NCI-H1417 (cell line): ENCODE results near the gene ZNF827.

Experiments
- DNase-seq, 3 experiments: peaks; one replicate each; lab custom pipeline; 2025; lab: John Stamatoyannopoulos, UW

ZNF827 gene

DNA sequence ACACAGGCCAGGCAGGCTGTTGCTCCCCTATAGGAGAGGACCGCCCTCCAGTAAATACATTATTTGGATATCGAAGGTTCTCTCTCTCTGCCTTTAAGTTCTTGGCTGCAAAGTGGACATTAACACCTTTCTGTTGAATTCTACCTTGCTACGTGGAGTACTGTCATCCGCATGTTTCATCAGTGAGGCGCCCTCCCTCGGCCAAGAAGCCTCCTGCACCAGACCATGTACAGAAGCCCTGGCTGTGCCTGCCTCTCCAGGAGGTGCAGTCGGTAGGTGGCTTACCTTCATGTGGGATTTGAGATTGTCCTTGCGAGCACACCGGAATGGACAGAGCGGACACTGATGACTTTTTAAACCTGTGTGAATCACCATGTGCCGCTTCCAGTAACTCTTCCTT is 46.7 kb downstream of the ZNF827 start:
- no peak for DNase-seq

DNA sequence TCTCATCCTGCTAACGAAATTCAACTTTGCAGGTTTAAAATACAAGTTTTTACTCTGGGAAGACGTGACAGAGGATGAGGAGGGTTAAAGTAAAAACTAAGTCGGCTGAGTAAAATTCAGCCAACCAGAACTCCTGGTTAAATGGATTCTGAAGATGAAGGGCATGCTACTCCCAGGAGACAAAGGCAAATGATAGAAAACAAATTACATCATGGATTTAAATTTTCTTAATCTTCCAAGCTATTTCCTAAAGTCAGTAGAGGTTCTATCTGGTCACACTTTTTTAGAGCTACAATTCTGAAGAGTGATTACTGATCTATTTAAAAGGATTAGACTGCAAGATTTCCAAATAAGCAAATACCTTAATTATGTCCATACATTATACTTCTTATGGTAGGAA is 47.9 kb downstream of the ZNF827 start:
- no peak for DNase-seq

DNA sequence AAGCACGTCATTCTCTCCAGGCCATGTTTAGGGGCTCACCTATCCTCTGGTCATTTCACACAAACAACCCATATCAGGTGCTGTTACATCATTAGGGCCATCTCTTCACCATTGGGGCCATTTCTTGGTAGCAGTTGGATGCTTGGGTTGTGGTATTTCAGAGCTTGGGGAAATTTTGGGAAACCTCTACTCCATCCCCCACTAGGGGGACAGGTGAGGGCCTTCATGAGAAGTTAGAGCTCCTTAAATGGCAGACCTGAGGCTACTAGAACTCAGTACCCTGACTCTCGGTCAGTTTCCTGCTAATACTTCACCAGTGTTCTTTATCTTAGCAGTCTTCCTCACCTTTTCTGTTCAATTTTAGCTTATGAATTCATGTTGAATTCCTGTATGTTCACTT is 50.2 kb downstream of the ZNF827 start:
- no peak for DNase-seq

DNA sequence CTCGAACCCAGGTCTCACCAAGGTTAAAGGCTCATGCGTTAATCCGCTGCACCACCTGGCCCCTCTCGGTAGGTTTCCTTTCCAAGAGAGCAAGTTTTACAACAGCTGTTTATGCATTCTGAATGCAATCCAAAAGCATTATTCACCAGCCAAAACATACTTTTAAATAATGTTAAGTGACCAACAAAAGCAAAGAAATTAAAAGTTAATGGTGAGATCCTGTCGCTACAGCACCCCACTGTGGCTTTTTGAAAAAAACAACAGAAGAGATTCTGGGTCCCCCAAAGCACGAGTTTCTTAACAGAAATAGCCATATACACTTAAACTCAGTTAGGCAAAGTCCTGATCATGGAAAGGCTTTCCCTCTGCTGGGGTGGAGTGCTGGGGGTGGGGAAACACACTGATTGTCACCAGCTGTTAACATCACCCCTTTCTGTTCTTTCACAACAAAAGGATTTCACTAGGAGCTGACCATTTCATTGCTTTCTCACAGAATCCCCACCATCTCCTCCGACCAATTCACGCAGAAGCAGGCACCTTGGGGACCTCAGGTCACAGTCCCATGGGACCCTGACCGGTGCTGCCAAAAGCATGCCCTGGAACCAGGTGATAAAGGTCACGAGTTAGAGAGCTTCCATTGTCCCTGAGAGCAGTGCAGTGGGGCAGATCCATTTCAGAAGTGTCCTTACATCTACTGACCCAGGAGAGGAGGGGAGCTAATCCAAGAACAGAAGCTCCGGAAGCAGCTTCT is 51.2 kb downstream of the ZNF827 start:
- DNase-seq: no peak

DNA sequence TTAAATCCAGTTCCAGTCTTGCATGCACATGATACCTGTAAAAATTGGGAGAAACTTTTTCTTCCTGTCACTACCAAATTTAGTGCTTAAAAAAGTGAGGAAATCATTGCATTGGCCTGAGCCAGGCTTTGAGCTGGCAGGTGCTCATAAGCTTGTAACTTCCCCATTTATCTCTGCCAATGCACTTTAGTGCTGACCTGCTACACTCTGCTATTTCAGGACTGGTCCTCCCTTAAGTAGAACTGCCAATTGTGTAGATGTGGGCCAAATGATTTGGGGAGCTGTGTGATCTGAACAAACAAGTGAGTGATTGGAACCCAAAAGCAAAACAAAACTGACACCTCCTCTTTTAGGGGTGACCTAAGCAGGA is 51.8 kb downstream of the ZNF827 start:
- DNase-seq: no peak

DNA sequence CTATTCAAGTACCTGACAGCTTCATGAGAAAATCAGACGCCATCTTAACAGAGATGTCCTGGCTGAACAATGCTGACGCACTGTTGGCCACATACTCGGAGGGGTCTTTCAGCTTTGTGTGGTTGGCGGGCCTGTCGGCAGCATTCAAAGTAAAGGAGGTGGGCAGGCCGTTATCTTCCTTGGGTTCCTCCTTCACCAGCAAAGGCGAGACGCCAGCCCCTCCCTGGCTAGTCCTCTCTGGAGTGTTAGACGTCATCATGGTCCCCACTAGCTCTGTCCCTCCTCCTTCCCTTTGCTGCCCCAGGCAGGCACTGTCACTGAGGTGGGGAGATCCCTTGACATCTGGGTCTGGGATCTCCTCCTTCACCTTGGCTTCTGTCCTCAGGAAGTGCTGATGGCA is 53.0 kb downstream of the ZNF827 start:
- no peak for DNase-seq

DNA sequence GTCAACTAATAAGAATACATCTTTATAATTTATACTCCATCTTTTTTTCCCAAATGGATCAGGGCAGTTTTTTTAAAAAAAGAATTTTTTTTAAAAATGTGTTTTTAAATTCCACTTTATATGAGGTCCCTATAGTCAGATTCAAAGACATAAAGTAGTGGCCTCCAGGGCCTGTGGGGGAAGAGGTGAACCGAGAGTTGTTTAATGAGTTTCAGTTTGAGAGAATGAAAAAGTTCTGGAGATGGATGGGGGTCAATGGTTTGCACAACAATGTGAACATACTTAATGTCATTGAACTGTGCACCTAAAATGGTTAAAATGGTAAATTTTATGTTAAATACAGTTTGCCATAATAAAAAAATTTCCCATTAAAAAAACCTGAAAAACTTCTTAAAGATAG is 53.8 kb downstream of the ZNF827 start:
- DNase-seq: no peak

DNA sequence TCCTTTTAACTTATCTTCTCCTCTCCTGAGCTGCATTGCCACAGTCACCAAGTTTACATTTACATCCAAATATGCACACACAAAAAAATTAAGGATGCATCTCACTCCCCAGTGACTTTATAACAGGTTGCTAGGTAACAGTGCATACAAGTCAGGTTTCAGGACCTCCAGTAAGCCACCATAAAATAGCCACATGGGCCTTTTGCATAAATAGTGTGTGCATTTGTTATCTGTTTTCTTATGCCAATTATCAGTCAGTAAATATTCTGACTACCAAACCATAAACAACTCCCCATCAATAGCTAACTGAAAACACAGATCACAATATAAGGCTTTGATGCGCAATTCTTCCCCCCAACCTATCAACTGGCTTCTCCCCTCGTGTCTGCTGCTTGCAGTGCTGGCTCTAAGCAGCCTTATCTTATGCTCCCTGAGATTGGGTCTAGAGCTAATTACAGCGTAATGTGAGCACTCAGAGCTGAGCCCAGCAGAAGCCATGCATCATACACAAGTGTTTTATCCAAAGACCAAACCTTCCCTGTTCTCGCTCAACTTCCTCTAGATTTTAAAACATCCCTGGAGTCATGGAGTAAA is 55.4 kb downstream of the ZNF827 start:
- DNase-seq: peak in 1 of 3 experiments; percentile 16

DNA sequence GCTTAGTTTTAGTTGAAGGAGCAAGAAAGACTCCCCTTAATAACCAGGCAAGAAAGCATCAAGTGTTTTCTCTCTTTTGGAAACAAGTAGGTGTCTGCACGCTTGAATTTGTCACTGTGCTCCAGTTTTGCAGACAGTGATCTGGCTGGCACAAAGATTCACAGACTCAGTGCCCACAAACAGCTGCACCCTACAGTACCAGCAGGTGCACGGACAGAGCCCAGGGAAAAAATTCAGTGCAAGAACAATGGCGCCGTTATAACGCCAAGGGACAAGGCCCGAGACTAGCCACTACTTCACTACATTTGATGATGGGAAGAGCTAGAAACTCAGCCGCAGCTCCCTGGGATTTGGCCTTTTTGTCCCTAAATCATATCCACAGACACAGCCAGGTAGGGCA is 56.0 kb downstream of the ZNF827 start:
- DNase-seq: peak in 1 of 3 experiments; percentile 10

DNA sequence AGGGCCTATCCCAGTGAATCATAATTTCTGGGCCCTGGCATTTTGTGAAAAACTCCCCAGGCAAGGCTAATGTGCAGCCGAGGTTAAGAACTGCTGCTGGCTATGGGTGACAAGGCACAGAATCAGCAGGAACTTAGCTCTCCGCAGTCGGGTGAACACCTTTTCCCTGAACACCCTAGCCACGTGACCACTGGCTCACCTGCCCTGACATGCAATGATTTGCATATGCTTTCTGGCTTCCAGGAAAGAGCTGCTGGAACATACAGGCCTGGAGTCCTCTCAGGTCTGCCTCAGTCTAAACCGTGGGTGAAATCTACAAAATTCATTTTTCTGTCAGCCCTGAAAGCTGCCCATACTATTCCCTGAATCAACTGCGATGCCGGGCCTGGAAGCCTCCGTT is 56.6 kb downstream of the ZNF827 start:
- DNase-seq: peak; percentile 27 to 78 (median 54)

DNA sequence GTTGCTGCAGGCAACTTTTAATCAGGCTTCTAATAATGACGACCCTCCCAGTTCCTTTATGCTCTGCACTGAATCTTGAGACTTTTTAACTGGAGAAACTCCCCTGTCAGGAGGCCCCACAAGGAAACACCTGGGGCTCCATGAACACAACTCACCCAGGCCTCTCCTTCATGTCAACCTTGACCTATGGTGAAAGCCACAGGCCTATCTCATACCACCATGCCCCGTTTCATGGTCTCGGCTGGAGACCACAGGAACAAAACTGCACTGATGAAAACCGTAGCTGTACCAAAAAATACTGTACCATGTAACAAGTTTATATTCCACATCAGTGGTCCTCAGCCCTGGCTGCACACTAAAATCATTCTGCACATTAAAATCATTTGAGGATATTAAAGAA is 57.0 kb downstream of the ZNF827 start:
- DNase-seq: no peak

DNA sequence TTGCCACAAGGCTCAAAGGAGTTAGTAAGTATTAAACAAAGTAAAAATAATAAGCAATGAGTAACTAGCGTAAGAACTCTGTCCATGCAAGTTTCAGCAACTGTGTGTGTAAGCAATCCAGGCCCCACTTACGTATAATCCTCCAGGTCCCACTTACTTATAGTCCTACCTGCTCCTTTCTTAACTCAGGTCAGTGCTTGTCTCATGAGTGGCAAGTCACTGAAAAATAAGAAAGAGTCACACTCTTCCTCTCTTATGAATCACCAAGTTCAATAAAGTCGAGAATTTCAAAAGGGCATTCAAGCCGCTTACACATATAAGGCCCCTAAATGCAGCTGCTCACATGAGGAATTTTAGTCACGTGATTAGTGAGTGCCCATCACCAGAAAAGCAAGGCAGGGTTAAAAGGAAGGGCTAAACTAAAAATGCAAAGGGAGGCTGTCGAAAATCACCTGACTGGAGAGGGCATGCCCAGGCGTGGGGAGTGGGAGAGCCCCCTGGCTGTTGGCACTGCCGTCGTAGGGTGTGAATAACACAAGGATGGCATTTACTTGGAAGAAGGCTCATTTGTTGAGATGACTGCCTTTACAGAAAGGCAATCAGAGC is 58.2 kb downstream of the ZNF827 start:
- DNase-seq: no peak

DNA sequence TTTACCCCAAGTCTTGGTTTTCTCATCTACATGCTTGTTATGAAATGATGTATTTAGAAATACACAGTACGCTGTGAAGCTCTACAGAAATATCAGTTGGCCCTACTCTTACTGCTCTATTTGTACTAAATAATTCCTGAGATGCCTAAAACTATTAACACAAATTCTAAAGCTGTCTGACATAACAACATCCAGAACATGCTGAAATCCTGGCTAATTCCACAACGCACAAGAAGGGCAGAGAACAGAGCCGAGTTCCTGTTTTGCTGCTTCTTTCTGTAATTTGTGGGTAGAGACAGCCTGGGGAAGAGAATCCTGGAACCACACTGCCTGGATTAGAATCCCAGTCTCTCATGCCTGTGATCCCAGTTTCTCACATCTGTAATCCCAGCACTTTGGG is 59.0 kb downstream of the ZNF827 start:
- DNase-seq: no peak

DNA sequence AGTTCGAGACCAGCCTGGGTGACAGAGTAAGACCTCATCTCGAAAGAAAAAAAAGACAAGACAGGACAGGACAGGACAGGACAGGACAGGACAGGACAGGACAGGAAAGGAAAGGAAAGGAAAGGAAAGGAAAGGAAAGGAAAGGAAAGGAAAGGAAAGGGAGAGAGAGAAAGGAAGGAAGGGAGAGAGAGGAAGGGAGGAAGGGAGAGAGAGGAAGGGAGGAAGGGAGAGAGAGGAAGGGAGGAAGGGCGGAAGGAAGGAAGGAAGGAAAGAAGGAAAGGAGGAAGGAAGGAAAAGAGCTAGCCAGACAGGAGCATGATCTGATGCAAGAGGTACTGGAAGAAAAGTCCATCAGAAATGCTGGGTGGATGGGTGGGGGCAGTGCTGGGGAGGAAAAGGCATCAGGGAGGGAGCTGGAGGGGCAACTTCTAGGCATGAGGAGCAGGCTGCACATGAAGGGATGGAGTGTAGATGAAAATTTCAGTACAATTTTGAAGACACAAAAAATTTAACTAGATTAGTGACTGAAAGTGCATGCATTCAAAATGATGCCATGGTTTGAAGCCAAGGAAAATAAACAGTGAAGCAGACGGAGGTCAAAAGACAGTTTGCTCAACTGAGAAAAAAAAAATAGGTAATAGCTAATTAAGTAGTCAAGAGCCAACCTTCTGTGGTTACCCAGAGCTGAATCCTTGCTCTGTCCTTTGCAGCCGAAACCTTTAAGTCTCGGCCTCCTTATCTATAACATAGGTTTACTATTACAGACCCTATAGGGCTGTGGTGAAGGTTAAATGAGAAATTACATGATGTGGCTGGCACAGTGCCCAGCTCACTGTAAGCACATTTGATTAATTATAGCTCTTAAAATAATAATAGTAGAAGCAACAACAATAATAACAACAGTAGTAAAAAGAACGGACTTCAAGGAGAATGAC is 59.9 kb downstream of the ZNF827 start:
- DNase-seq: peak in 1 of 3 experiments; percentile 17

DNA sequence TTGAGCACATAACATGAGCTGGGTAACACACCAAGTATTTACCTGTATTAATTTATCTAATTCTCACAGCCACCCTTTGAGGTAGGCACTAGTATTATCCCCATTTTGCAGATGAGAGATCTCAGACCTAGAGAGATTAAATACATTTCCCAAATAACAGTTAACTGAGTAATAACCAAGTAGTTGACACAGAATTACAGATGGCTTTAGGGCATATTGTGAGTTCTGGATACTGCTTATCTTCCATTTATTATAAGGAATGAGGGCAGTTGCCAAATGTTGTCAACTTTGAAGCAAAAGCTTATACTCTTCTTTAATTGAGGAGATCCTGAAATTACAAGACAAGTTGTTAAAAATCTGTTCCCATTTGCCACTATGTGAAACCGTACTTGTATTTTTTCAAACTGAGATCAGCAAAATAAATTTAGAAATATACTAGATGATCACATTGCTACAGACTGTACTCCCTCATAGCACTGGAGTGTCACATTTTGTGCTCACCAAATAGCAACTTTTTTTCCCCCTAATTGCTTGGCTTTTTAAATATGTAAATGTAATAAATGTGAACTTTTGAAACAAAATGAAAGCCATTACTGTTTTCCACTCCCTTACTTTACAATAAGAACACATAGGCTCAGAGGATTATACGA is 62.0 kb downstream of the ZNF827 start:
- no peak for DNase-seq

DNA sequence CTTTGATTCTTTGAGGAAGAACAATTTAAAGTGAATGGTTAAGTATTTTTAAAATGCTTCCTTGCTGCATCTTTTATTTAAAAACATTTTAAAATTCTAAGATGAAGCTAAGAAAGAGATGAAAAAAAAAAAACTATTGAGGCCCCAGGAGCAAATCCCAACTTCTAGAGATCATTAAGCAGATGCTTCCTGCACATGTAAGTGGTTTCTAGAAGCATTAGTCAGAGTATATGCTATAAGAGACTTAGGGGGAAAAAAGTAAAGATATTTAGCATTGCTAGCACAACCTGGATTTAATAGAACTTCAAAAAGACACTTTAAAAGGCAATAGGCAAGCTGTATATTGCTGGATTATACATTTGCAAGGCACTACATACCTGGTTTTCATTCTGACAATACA is 64.7 kb downstream of the ZNF827 start:
- DNase-seq: no peak

DNA sequence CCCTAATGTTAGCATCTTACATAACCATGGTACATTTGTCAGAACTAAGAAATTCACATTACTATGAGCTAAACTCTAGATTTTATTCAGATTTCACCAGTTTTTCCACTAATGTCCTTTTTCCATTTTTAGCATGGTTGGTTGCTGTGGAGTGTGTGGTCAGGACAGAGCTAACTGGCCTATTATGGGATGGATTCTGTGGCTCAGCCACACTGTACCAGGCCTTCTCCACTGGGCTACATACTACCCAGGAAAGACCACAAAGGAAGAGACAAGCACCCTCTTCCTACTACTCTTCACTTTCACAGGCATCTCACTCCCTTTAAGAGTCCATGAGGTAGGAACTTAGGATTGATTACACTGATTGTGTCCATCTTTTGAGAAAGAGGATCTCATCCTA is 67.4 kb downstream of the ZNF827 start:
- no peak for DNase-seq

DNA sequence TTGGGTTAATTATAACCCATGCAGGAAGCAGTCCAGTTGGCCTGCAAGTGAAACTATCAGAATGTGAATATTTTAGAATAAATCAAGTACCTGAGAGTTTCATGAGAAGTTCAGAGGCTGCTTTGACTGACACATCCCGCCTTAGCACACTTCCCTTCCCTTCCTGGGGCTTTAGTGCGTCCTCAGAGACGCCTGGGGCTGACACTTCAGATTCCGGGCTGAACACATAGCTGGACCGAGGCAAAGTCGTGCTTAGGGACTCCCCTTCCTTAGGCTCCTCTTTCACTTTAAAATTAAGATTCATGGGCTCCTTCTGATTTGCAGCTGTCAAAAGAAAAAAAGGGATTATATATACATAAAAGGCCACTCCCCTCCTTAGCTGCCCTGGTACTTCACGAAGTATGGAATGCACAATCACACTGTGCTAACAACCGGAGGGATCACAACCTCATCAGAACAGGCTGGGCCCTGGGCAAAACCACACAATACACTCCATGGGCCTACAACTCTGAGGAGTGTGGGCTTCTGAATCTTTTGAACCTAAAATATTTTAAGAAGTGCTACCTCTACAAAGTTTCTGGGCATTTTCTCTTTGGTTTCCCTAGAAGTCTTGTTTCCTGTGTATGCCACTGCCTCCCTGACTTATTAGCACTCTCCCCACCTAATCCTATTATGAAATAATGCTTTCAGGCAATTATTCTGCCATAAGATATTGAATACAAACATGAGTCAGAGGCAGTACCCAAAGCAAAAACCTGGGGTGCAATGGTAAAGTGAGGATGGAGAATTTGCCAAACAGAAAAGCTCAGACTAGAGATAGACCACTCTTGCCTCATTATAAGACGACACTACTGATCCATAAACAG is 68.2 kb downstream of the ZNF827 start:
- no peak for DNase-seq

DNA sequence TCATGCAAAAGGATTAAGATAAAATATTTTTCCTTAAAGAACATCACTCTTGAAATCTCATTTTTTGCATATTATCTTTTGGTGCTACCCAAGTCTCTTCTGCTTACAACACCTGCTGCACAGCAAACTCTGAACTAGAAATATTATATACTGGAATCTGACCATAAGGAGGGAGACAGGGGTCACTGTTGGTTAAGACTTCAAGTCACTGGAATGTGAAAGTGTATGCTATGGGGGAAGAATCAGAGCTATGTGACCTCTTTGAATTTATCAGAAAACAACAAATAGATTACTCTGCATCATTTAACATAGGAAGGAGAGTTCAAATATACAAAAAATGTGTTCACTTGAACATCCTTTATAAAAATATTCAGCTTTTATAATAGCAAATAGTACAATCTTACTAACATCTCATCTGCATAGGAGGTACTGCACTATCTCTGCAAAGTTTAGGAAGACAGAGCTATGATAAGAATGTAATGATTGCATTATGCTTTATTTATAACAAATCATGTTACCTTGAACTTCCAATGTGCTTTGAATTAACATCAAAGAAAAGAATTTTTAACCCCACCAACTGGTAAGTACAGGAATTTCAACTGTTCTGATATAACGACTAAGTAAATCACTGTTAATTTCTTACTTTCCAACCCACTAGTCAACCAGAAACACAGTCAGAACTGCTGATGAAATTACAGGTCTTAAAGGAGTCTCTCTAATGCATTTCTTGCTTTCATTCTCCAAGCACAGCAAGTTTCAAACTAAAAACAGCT is 69.8 kb downstream of the ZNF827 start:
- peak in 1 of 3 experiments; percentile 3 for DNase-seq

DNA sequence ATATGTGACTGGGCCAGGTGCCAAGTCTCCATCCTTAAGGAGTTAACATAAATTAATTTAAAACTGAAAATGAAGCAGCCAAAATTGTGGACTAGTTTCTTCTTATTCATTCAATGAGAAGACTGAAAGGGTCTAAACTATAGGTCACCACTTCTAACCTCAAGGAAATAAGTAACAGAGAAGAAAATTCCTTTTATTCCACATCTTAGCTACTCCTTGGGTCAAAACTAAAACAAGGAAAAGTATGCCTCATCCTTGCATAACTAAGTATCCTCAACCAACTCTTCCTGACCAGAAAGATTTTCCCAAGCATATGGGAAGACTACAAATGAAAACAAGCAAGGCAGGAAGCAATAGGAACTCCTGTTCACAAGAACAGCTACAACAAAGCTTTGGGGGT is 71.2 kb downstream of the ZNF827 start:
- no peak for DNase-seq
